A549 (cell line): ENCODE results near the gene UBE2H. TPM values are rescaled to one million over a fixed set of nuclear protein-coding genes. Genes with fewer than 3 reads are reported as not detected.
A peak's percentile ranks its signal among the peaks of the same experiment; 100 is the strongest.

Source experiments
- ATAC-seq, 2 experiments: fragments of 200-7000 bp in 1 of 2; fragments of >200 bp in 1 of 2; cut with Nextera tagmentation in 1 of 2; cut with Tn5 transposase in 1 of 2; 3 replicates each; pipeline versions ENCODE4 v1.8.0 to v1.9.1; 2018 to 2020; ENCODE audit warnings: mild to moderate bottlenecking in 1 of 2, moderate library complexity in 1 of 2
- CTCF ChIA-PET: fragments of 300-600 bp; sonication (Branson Sonifier 250); formaldehyde crosslinking; extraction: SDS; loops from one replicate; lab custom pipeline; 2021; ENCODE audit warnings: antibody characterized with exemption, inconsistent platforms; lab: Yijun Ruan, JAX
- POLR2A ChIA-PET: fragments of 350-600 bp; formaldehyde crosslinking; extraction: SDS; loops from one replicate; lab custom pipeline; 2021; ENCODE audit warnings: antibody characterized with exemption, inconsistent platforms; lab: Yijun Ruan, JAX
- DNase-seq, 2 experiments: peaks; one replicate each; pipeline versions ENCODE4 v3.0.0 to v3.0.0-alpha.2; 2011 to 2016; ENCODE audit warnings: low read depth in 1 of 2, low spot score in 1 of 2
- FAIRE-seq: peaks from 2 replicates; lab custom pipeline; 2011; peaks lifted over from hg19 to GRCh38; lab: Jason Lieb, UNC
- H3K27ac ChIP-seq, 2 experiments: fragments of >200 bp; sonication (Bioruptor Twin); formaldehyde crosslinking; 3 replicates each; pipeline ENCODE4 v1.5.1; 2016 to 2017
- H3K4me1 ChIP-seq: fragments of >200 bp; sonication (Bioruptor Twin); formaldehyde crosslinking; 3 replicates; pipeline ENCODE4 v1.6.1; 2016
- H3K4me2 ChIP-seq: fragments of >200 bp; sonication (Bioruptor Twin); formaldehyde crosslinking; 3 replicates; pipeline ENCODE4 v1.6.1; 2016
- H3K4me3 ChIP-seq: fragments of >200 bp; sonication (Bioruptor Twin); formaldehyde crosslinking; 3 replicates; pipeline ENCODE4 v1.5.1; 2016
- H3K9me3 ChIP-seq: fragments of >200 bp; sonication (Bioruptor Twin); formaldehyde crosslinking; 3 replicates; pipeline ENCODE4 v1.6.1; 2016
- ATOH8 ChIP-seq: fragments of 250-450 bp; sonication (Bioruptor Pico); IDR thresholded peaks from 2 replicates; pipeline ENCODE4 v1.5.0; 2020; ENCODE audit warnings: low read depth, mild to moderate bottlenecking, moderate library complexity
- BCL3 ChIP-seq: fragments of >200 bp; sonication (Bioruptor Twin); formaldehyde crosslinking; IDR thresholded peaks from 3 replicates; pipeline ENCODE4 v1.6.1; 2016
- BHLHE40 ChIP-seq: IDR thresholded peaks from 2 replicates; pipeline ENCODE4 v1.6.1; 2012; ENCODE audit warnings: low read depth, low read length, inconsistent platforms
- CBX2 ChIP-seq: fragments of 200-600 bp; sonication (generic); IDR thresholded peaks from 2 replicates; pipeline ENCODE4 v1.6.1; 2016; ENCODE audit warnings: low read depth, mild to moderate bottlenecking, borderline replicate concordance
- CEBPB ChIP-seq, 2 experiments: fragments of >200 bp in 1 of 2; sonication (Bioruptor Twin) in 1 of 2; formaldehyde crosslinking in 1 of 2; IDR thresholded peaks; 2 replicates each; pipeline ENCODE4 v1.6.1; 2012 to 2016
- CHD2 ChIP-seq: fragments of 150-350 bp; IDR thresholded peaks from 2 replicates; pipeline ENCODE4 v1.6.1; 2014; ENCODE audit warnings: low read length; ENCODE audit not compliant: partially characterized antibody
- EP300 ChIP-seq, 2 experiments: fragments of >200 bp; sonication (Bioruptor Twin); formaldehyde crosslinking; IDR thresholded peaks; 2 replicates in 1 of 2; 3 replicates in 1 of 2; pipeline ENCODE4 v1.6.1; 2016 to 2017
- FOSL2 ChIP-seq, 2 experiments: fragments of 450-650 bp in 1 of 2; fragments of >200 bp in 1 of 2; sonication (Bioruptor Twin) in 1 of 2; formaldehyde crosslinking; IDR thresholded peaks; 2 replicates each; pipeline versions ENCODE4 v1.5.0 to v1.6.1; 2016 to 2020; ENCODE audit warnings: mild to moderate bottlenecking in 1 of 2, moderate library complexity in 1 of 2
- GATA3 ChIP-seq: IDR thresholded peaks from 2 replicates; pipeline ENCODE4 v1.6.1; 2012; ENCODE audit warnings: borderline replicate concordance
- HES2 ChIP-seq: fragments of >200 bp; sonication (Bioruptor Twin); formaldehyde crosslinking; IDR thresholded peaks from 2 replicates; pipeline ENCODE4 v1.6.1; 2016
- HMGXB4 ChIP-seq: fragments of 250-450 bp; sonication (Bioruptor Pico); IDR thresholded peaks from 2 replicates; pipeline ENCODE4 v1.5.0; 2021; ENCODE audit warnings: mild to moderate bottlenecking, moderate library complexity, borderline replicate concordance
- JUN ChIP-seq, 2 experiments: fragments of >200 bp; sonication (Bioruptor Twin); formaldehyde crosslinking; IDR thresholded peaks; 2 replicates in 1 of 2; 3 replicates in 1 of 2; pipeline ENCODE4 v1.6.1; 2016 to 2017
- JUNB ChIP-seq: fragments of >200 bp; sonication (Bioruptor Twin); formaldehyde crosslinking; IDR thresholded peaks from 2 replicates; pipeline ENCODE4 v1.6.1; 2016
- KDM5A ChIP-seq: fragments of 200-600 bp; sonication (generic); IDR thresholded peaks from 2 replicates; pipeline ENCODE4 v1.6.1; 2016; ENCODE audit warnings: antibody characterized with exemption, mild to moderate bottlenecking
- MAFK ChIP-seq: fragments of 450-650 bp; IDR thresholded peaks from 2 replicates; pipeline ENCODE4 v1.6.1; 2014; ENCODE audit not compliant: partially characterized antibody
- MAX ChIP-seq: IDR thresholded peaks from 2 replicates; pipeline ENCODE4 v1.6.1; 2012
- NR3C1 ChIP-seq: fragments of >200 bp; sonication (Bioruptor Twin); formaldehyde crosslinking; IDR thresholded peaks from 3 replicates; pipeline ENCODE4 v1.6.1; 2017
- PHF8 ChIP-seq: fragments of 200-600 bp; sonication (generic); IDR thresholded peaks from 2 replicates; pipeline ENCODE4 v1.6.1; 2016; ENCODE audit warnings: low read depth, mild to moderate bottlenecking, antibody characterized with exemption, moderate library complexity, borderline replicate concordance
- POLR2A ChIP-seq: IDR thresholded peaks from 2 replicates; pipeline ENCODE4 v1.6.1; 2012; ENCODE audit warnings: mild to moderate bottlenecking, low read length
- RARB ChIP-seq: fragments of 250-450 bp; sonication (Bioruptor Pico); IDR thresholded peaks from 2 replicates; pipeline ENCODE4 v1.8.0; 2021; ENCODE audit warnings: mild to moderate bottlenecking, moderate library complexity
- RNF2 ChIP-seq: fragments of 200-600 bp; sonication (generic); IDR thresholded peaks from 2 replicates; pipeline ENCODE4 v1.6.1; 2016; ENCODE audit warnings: low read depth, mild to moderate bottlenecking, antibody characterized with exemption, moderate library complexity, borderline replicate concordance
- SREBF2 ChIP-seq: fragments of 450-650 bp; IDR thresholded peaks from 2 replicates; pipeline ENCODE4 v1.6.1; 2014; ENCODE audit warnings: mild to moderate bottlenecking, moderate library complexity
- ZC3H11A ChIP-seq: fragments of 450-650 bp; IDR thresholded peaks from 2 replicates; pipeline ENCODE4 v1.6.1; 2014; ENCODE audit warnings: antibody characterized with exemption, mild to moderate bottlenecking
- ZFP36 ChIP-seq: fragments of 450-650 bp; IDR thresholded peaks from 2 replicates; pipeline ENCODE4 v1.6.1; 2014; ENCODE audit warnings: borderline replicate concordance; ENCODE audit not compliant: partially characterized antibody
- ZNF302 ChIP-seq: fragments of 250-450 bp; sonication (Bioruptor Pico); IDR thresholded peaks from 2 replicates; pipeline ENCODE4 v1.9.0; 2021; ENCODE audit warnings: inconsistent platforms, mild to moderate bottlenecking, moderate library complexity
- ZSCAN20 ChIP-seq: fragments of 250-450 bp; sonication (Bioruptor Pico); IDR thresholded peaks from 2 replicates; pipeline ENCODE4 v1.8.0; 2022; ENCODE audit warnings: mild to moderate bottlenecking, moderate library complexity
- WGBS: methylation state at CpG from one replicate; pipeline ENCODE4 v1.1.6; 2017; ENCODE audit errors: missing lambda C conversion rate; 5-methylcytosine and 5-hydroxymethylcytosine counted together
- polyA plus RNA-seq, 4 experiments: library from polyadenylated mRNA; depleted of rRNA in 3 of 4; stranded (reverse); fragments of >200 nt; fragmentation: RNase III in 1 of 4; extraction: RNeasy Plus Mini Kit Qiagen cat#74134 plus additional on column Dnase treatment in 1 of 4; gene quantifications; 2 replicates in 3 of 4; 3 replicates in 1 of 4; pipeline ENCODE4 v1.2.3, GENCODE V29; 2011 to 2017

Gene UBE2H
- polyA plus RNA-seq, 2 of the 4 experiments (the other 2 are of a cell fraction): 73.5 to 99.2 TPM

GRCh38 chr7:129950191-129950932 is 2.4 kb downstream of the UBE2H start (continued):
- TF ChIP-seq ATOH8 (no peak), PHF8 (no peak), RNF2 (no peak)

GRCh38 chr7:129949292-129950133 is 3.2 kb downstream of the UBE2H start:
- H3K4me1 ChIP-seq: peaks cover 32% of the 10 kb centered on the region
- FAIRE-seq (no peak), ATAC-seq (peak; percentile 18 to 28; a peak in 5 of 6 replicates), DNase-seq (no peak)
- 2% methylated on average over 10 of the region's 10 CpGs for WGBS
- POLR2A ChIA-PET: interaction anchor here (0.8 to 2.2 kb wide), 6 partner anchors 9 to 125 kb away, joined by 3 to 15 read pairs (median 10); no protein-coding TSS in a partner anchor
- CTCF ChIA-PET: interaction anchor here (0.6 to 2.7 kb wide), 15 partner anchors 9 to 125 kb away, joined by 3 to 21 read pairs (median 4); no protein-coding TSS in a partner anchor
- H3K27ac ChIP-seq: peak overlapping the region; percentile 83 to 95
- no peaks in the 10 kb centered on the region for H3K9me3 ChIP-seq
- peak overlapping the region; percentile 73 for H3K4me3 ChIP-seq
- TF ChIP-seq JUN (IDR thresholded peaks at IDR 0.05): peak in 1 of 2 experiments; percentile 53; a peak in 1 of 5 replicates
- TF ChIP-seq MAX: 0 out of 2 replicates have a peak, but pooled peaks have one; percentile 47
- no peak; a peak in 1 of 5 replicates for TF ChIP-seq EP300 (IDR thresholded peaks at IDR 0.05)
- no peak; the same call in 1 of the 2 replicates for TF ChIP-seq JUNB
- no peak for TF ChIP-seq ZC3H11A
- no peak for TF ChIP-seq ZSCAN20 (CRISPR knock-in tag)
- TF ChIP-seq CEBPB (IDR thresholded peaks at IDR 0.05): peak; percentile 65 to 72
- no peak for TF ChIP-seq SREBF2
- TF ChIP-seq CBX2: no peak
- no peak for TF ChIP-seq ZNF302 (CRISPR knock-in tag)
- TF ChIP-seq BCL3: no peak
- no peak for TF ChIP-seq NR3C1
- no peak for TF ChIP-seq MAFK
- TF ChIP-seq GATA3: 0 out of 2 replicates have a peak, but pooled peaks have one; percentile 29
- no peak for TF ChIP-seq HES2
- TF ChIP-seq RNF2: no peak
- no peak for TF ChIP-seq PHF8
- TF ChIP-seq CHD2: no peak
- TF ChIP-seq POLR2A: no peak
- no peak for TF ChIP-seq BHLHE40
- TF ChIP-seq KDM5A: no peak
- TF ChIP-seq ATOH8: no peak
- TF ChIP-seq HMGXB4 (CRISPR knock-in tag): no peak
- no peak for TF ChIP-seq ZFP36
- peak; percentile 65 for TF ChIP-seq FOSL2 (IDR thresholded peaks at IDR 0.05)
- peak; percentile 61 for TF ChIP-seq FOSL2 (CRISPR knock-in tag; IDR thresholded peaks at IDR 0.05)
- TF ChIP-seq RARB (CRISPR knock-in tag): no peak
- TF ChIP-seq, all 56 proteins: peak for 5
- peak overlapping the region; percentile 100 for H3K4me2 ChIP-seq
